SK-N-SH (cell line): ENCODE results near the gene USP2. TPM values are rescaled to one million over a fixed set of nuclear protein-coding genes. Genes with fewer than 3 reads are reported as not detected.

Source experiments
- CTCF ChIA-PET: fragments of 300-600, 350-600 bp; formaldehyde crosslinking; extraction: SDS; loops from one replicate; lab custom pipeline; 2021; lab: Yijun Ruan, JAX
- POLR2A ChIA-PET: fragments of 350-600 bp; sonication (Branson Sonifier 250); formaldehyde crosslinking; extraction: SDS; loops from one replicate; lab custom pipeline; 2020; ENCODE audit warnings: antibody characterized with exemption, inconsistent platforms; lab: Yijun Ruan, JAX
- DNase-seq: peaks from one replicate; pipeline ENCODE4 v3.0.0; 2012
- H2AFZ ChIP-seq: fragments of 200-600 bp; sonication (generic); 2 replicates; pipeline ENCODE4 v1.8.1; 2016; ENCODE audit warnings: antibody characterized with exemption, mild to moderate bottlenecking, low read depth
- H3F3A ChIP-seq: fragments of 200-600 bp; sonication (generic); replicated peaks from 2 replicates; pipeline ENCODE3; 2016; ENCODE audit warnings: antibody characterized with exemption, mild to moderate bottlenecking; ENCODE audit not compliant: insufficient read depth
- H3K27ac ChIP-seq, 2 experiments: fragments of 200-500 bp in 1 of 2; fragments of 200-600 bp in 1 of 2; sonication (Bioruptor generic) in 1 of 2; sonication (generic), shearing (Covaris generic) in 1 of 2; 2 replicates each; pipeline versions ENCODE4 v1.5.1 to v1.6.1; 2014 to 2016; ENCODE audit warnings: low read depth in 2 of 2, inconsistent platforms in 1 of 2, low read length in 1 of 2, mild to moderate bottlenecking in 1 of 2, mixed read lengths in 1 of 2
- H3K27me3 ChIP-seq: fragments of 200-600 bp; sonication (generic), shearing (Covaris generic); 2 replicates; pipeline ENCODE4 v1.6.1; 2016; ENCODE audit warnings: mixed run types; ENCODE audit not compliant: insufficient read depth
- H3K36me3 ChIP-seq, 2 experiments: fragments of 200-500 bp in 1 of 2; fragments of 200-600 bp in 1 of 2; sonication (Bioruptor generic) in 1 of 2; sonication (generic) in 1 of 2; replicated peaks in 1 of 2; 2 replicates each; pipeline versions ENCODE3 to v1.5.1; 2014 to 2016; ENCODE audit warnings: low read length in 1 of 2, mild to moderate bottlenecking in 1 of 2; ENCODE audit not compliant: insufficient read depth in 2 of 2, control insufficient read depth in 1 of 2
- H3K4me1 ChIP-seq, 2 experiments: fragments of 200-500 bp in 1 of 2; fragments of 200-600 bp in 1 of 2; sonication (Bioruptor generic) in 1 of 2; sonication (generic), shearing (Covaris generic) in 1 of 2; 2 replicates each; pipeline versions ENCODE4 v1.5.1 to v1.6.1; 2014 to 2016; ENCODE audit warnings: low read depth in 1 of 2, low read length in 1 of 2, mixed run types in 1 of 2; ENCODE audit not compliant: insufficient read depth in 2 of 2, control insufficient read depth in 1 of 2
- H3K4me2 ChIP-seq: fragments of 200-600 bp; sonication (generic), shearing (Covaris generic); 2 replicates; pipeline ENCODE4 v1.6.1; 2017; ENCODE audit warnings: mixed run types
- H3K4me3 ChIP-seq, 2 experiments: fragments of 200-500 bp in 1 of 2; fragments of 200-600 bp in 1 of 2; sonication (Bioruptor generic) in 1 of 2; sonication (generic), shearing (Covaris generic) in 1 of 2; 2 replicates each; pipeline versions ENCODE4 v1.5.1 to v1.8.1; 2014 to 2016; ENCODE audit warnings: low read depth in 2 of 2, inconsistent platforms in 1 of 2, low read length in 1 of 2, mild to moderate bottlenecking in 1 of 2, mixed read lengths in 1 of 2, moderate library complexity in 1 of 2
- H3K79me2 ChIP-seq: fragments of 200-600 bp; sonication (generic); 2 replicates; pipeline ENCODE4 v1.8.1; 2017; ENCODE audit warnings: mild to moderate bottlenecking; ENCODE audit not compliant: insufficient read depth
- H3K9ac ChIP-seq: fragments of 200-600 bp; sonication (generic); 2 replicates; pipeline ENCODE4 v1.6.1; 2017; ENCODE audit warnings: mixed run types
- H3K9me2 ChIP-seq: fragments of 200-600 bp; sonication (generic); 2 replicates; pipeline ENCODE4 v1.6.1; 2017; ENCODE audit warnings: mixed run types
- H3K9me3 ChIP-seq: fragments of 200-600 bp; sonication (generic); 2 replicates; pipeline ENCODE4 v1.6.1; 2017; ENCODE audit warnings: mixed run types, mild to moderate bottlenecking, moderate library complexity
- H4K20me1 ChIP-seq: fragments of 200-600 bp; sonication (generic); 2 replicates; pipeline ENCODE4 v1.6.1; 2017; ENCODE audit warnings: mild to moderate bottlenecking, mixed run types; ENCODE audit not compliant: insufficient read depth
- ELF1 ChIP-seq: IDR thresholded peaks from 2 replicates; pipeline ENCODE4 v1.4.0; 2012
- EP300 ChIP-seq, 2 experiments: IDR thresholded peaks; 2 replicates each; pipeline versions ENCODE4 v1.4.0 to v1.6.1; 2012; ENCODE audit warnings: borderline replicate concordance in 1 of 2, low read depth in 1 of 2, low read length in 1 of 2
- EZH2phosphoT487 ChIP-seq: fragments of 200-600 bp; sonication (generic); IDR thresholded peaks from 2 replicates; pipeline ENCODE4 v1.6.1; 2017; ENCODE audit warnings: low read depth, mixed run types, mild to moderate bottlenecking, antibody characterized with exemption, moderate library complexity, borderline replicate concordance
- IRF3 ChIP-seq: fragments of 150-350 bp; IDR thresholded peaks from 2 replicates; pipeline ENCODE4 v1.6.1; 2016; ENCODE audit warnings: mild to moderate bottlenecking, low read depth, low read length
- MEF2A ChIP-seq: IDR thresholded peaks from 2 replicates; pipeline ENCODE4 v1.4.0; 2012; ENCODE audit warnings: low read depth, borderline replicate concordance
- MXI1 ChIP-seq: IDR thresholded peaks from 2 replicates; pipeline ENCODE4 v1.6.1; 2012; ENCODE audit warnings: mild to moderate bottlenecking, low read depth, low read length, improper control_type of control experiment
- NFIC ChIP-seq: IDR thresholded peaks from 2 replicates; pipeline ENCODE4 v1.4.0; 2012; ENCODE audit warnings: borderline replicate concordance
- NRF1 ChIP-seq: IDR thresholded peaks from 2 replicates; pipeline ENCODE4 v1.6.1; 2012; ENCODE audit warnings: low read depth, mild to moderate bottlenecking, low read length
- PBX3 ChIP-seq: IDR thresholded peaks from 2 replicates; pipeline ENCODE4; 2012
- RAD21 ChIP-seq: IDR thresholded peaks from 2 replicates; pipeline ENCODE4 v1.6.1; 2012; ENCODE audit warnings: mild to moderate bottlenecking, low read length
- RFX5 ChIP-seq: IDR thresholded peaks from 2 replicates; pipeline ENCODE4 v1.6.1; 2012; ENCODE audit warnings: mild to moderate bottlenecking, improper control_type of control experiment, low read length
- TCF12 ChIP-seq: IDR thresholded peaks from 2 replicates; pipeline ENCODE4 v1.4.0; 2012
- TEAD4 ChIP-seq: IDR thresholded peaks from 2 replicates; pipeline ENCODE4 v1.4.0; 2012; ENCODE audit warnings: mild to moderate bottlenecking, borderline replicate concordance; ENCODE audit not compliant: insufficient read depth
- USF1 ChIP-seq: IDR thresholded peaks from 2 replicates; pipeline ENCODE4 v1.4.0; 2012; ENCODE audit warnings: low read depth, borderline replicate concordance
- YY1 ChIP-seq: IDR thresholded peaks from 2 replicates; pipeline ENCODE4 v1.4.0; 2012; ENCODE audit warnings: low read depth, mild to moderate bottlenecking
- WGBS: methylation state at CpG from one replicate; pipeline ENCODE4 v1.1.6; 2017; ENCODE audit warnings: low lambda C conversion rate; 5-methylcytosine and 5-hydroxymethylcytosine counted together
- polyA plus RNA-seq, 3 experiments: library from polyadenylated mRNA; depleted of rRNA; stranded (reverse); fragments of >200 nt; gene quantifications; 2 replicates each; pipeline ENCODE4 v1.2.3, GENCODE V29; 2012
- TF ChIP-seq, protein P1 (sequence below): IDR thresholded peaks from 2 replicates; pipeline ENCODE4 v1.6.1; 2012; ENCODE audit warnings: mild to moderate bottlenecking, low read depth, low read length, moderate library complexity
- TF ChIP-seq, protein P2 (sequence below): fragments of 150-350 bp; IDR thresholded peaks from 2 replicates; pipeline ENCODE4 v1.6.1; 2017; ENCODE audit warnings: antibody characterized with exemption, low read length, low read depth, borderline replicate concordance
- TF ChIP-seq, protein P3 (sequence below): IDR thresholded peaks from 2 replicates; pipeline ENCODE4 v1.4.0; 2012; ENCODE audit warnings: low read depth

The USP2 gene
- polyA plus RNA-seq, 1 of the 3 experiments (the other 2 are of a cell fraction) = 0.97 TPM

DNA sequence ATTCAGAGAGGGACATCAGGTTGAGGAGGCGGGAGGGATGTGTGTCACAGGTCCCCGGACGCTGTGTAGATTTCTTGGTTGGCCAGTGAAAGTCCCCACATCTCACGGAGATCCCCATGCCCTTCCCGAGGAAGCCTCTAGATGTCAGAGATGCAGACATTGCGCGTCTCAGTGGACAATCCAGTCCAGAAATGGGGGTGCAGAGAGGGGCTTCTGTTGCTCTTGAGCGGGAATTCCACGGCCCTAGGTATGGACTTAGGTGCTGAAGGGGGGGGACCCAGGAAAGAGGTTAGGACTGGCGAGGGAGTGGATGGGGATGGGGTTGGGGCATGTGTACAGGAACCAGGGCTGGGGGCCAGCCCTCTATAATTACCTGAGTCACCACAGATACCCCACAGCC, 34.5 kb upstream of the USP2 start:
- H3K27ac ChIP-seq = no peak overlapping the region
- ChIA-PET POLR2A (no interaction called here), CTCF (interaction anchor here (1.0 to 1.6 kb wide), 2 partner anchors 42 to 59 kb away, joined by 3 to 7 read pairs; no protein-coding TSS in a partner anchor)
- H4K20me1 ChIP-seq = peaks cover 24% of the 10 kb centered on the region
- H3K9me2 ChIP-seq = no peaks in the 10 kb centered on the region
- H3K36me3 ChIP-seq = peaks cover 17 to 30% of the 10 kb centered on the region in 2 experiments
- no peak for DNase-seq
- no peak overlapping the region for H3K4me3 ChIP-seq
- H2AFZ ChIP-seq = no peak overlapping the region
- 96% methylated on average over 9 of the region's 10 CpGs for WGBS
- H3K4me1 ChIP-seq = peaks cover 21 to 28% of the 10 kb centered on the region in 2 experiments
- H3K9me3 ChIP-seq = no peaks in the 10 kb centered on the region
- peaks cover 32% of the 10 kb centered on the region for H3F3A ChIP-seq
- H3K9ac ChIP-seq = no peak overlapping the region
- no peak overlapping the region for H3K4me2 ChIP-seq
- peaks cover 19% of the 10 kb centered on the region for H3K79me2 ChIP-seq
- H3K27me3 ChIP-seq = no peaks in the 10 kb centered on the region
- TF ChIP-seq YY1 (no peak), IRF3 (no peak), RFX5 (no peak), ELF1 (no peak), NRF1 (no peak), TCF12 (no peak), USF1 (no peak), RAD21 (no peak), NFIC (no peak)
- TF ChIP-seq, protein P1, sequence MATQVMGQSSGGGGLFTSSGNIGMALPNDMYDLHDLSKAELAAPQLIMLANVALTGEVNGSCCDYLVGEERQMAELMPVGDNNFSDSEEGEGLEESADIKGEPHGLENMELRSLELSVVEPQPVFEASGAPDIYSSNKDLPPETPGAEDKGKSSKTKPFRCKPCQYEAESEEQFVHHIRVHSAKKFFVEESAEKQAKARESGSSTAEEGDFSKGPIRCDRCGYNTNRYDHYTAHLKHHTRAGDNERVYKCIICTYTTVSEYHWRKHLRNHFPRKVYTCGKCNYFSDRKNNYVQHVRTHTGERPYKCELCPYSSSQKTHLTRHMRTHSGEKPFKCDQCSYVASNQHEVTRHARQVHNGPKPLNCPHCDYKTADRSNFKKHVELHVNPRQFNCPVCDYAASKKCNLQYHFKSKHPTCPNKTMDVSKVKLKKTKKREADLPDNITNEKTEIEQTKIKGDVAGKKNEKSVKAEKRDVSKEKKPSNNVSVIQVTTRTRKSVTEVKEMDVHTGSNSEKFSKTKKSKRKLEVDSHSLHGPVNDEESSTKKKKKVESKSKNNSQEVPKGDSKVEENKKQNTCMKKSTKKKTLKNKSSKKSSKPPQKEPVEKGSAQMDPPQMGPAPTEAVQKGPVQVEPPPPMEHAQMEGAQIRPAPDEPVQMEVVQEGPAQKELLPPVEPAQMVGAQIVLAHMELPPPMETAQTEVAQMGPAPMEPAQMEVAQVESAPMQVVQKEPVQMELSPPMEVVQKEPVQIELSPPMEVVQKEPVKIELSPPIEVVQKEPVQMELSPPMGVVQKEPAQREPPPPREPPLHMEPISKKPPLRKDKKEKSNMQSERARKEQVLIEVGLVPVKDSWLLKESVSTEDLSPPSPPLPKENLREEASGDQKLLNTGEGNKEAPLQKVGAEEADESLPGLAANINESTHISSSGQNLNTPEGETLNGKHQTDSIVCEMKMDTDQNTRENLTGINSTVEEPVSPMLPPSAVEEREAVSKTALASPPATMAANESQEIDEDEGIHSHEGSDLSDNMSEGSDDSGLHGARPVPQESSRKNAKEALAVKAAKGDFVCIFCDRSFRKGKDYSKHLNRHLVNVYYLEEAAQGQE = no peak
- TF ChIP-seq, all 33 proteins: peak for 0

DNA sequence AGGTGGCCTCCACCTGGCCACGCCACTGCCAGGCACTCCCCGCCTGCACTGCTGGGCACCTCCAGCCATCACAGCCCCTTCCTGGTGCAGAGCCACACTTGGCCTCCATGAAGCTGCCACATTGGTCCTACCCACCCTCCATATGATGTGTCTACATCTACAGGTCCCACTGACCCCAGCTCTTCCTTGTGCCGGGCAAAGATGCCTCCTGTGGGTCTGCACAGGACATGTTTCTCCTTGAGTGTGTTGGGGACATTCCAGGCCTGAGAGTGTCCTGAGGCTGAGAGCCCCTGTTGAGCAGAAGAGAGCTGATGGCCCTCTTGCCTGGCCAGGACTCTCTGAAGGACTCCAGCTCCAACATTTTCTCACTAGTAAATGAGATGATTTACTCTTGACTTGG, 34.0 kb upstream of the USP2 start:
- Histone ChIP-seq H3F3A (peaks cover 32% of the 10 kb centered on the region), H3K9me3 (no peaks in the 10 kb centered on the region), H3K27ac (no peak overlapping the region), H3K4me3 (no peak overlapping the region), H3K36me3 (peaks cover 15 to 26% of the 10 kb centered on the region in 2 experiments), H3K9me2 (no peaks in the 10 kb centered on the region), H3K4me1 (peaks cover 17 to 23% of the 10 kb centered on the region in 2 experiments; a peak in 3 of 4 replicates), H3K79me2 (peaks cover 15% of the 10 kb centered on the region), H4K20me1 (peaks cover 20% of the 10 kb centered on the region), H3K9ac (no peak overlapping the region), H2AFZ (no peak overlapping the region), H3K4me2 (no peak overlapping the region), H3K27me3 (no peaks in the 10 kb centered on the region)
- ChIA-PET POLR2A (no interaction called here), CTCF (interaction anchor here (1.0 kb wide), 1 partner anchor 41 kb away, joined by 3 read pairs; no protein-coding TSS in a partner anchor)
- WGBS = 93% methylated on average over 2 of the region's 3 CpGs
- no peak for DNase-seq
- TF ChIP-seq MXI1 = no peak
- TF ChIP-seq, protein P2, sequence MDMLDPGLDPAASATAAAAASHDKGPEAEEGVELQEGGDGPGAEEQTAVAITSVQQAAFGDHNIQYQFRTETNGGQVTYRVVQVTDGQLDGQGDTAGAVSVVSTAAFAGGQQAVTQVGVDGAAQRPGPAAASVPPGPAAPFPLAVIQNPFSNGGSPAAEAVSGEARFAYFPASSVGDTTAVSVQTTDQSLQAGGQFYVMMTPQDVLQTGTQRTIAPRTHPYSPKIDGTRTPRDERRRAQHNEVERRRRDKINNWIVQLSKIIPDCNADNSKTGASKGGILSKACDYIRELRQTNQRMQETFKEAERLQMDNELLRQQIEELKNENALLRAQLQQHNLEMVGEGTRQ = no peak
- TF ChIP-seq RAD21 = no peak
- no peak for TF ChIP-seq EP300 (IDR thresholded peaks at IDR 0.05; ENCODE audit: borderline replicate concordance in 1 of 2, low read depth in 1 of 2, low read length in 1 of 2)
- no peak for TF ChIP-seq MEF2A
- TF ChIP-seq, protein P3, sequence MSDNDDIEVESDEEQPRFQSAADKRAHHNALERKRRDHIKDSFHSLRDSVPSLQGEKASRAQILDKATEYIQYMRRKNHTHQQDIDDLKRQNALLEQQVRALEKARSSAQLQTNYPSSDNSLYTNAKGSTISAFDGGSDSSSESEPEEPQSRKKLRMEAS = no peak
- TF ChIP-seq PBX3 = no peak
- no peak for TF ChIP-seq NRF1
- TF ChIP-seq EZH2phosphoT487 = no peak
- TF ChIP-seq TEAD4 = no peak
